Heart left ventricle (tissue), 16 donors: ENCODE measurements around the gene PCSK4. TPM values are rescaled to one million over a fixed set of nuclear protein-coding genes. Genes with fewer than 3 reads are reported as not detected.
A peak's percentile ranks its signal among the peaks of the same experiment; 100 is the strongest.

ENCODE experiments used
- ATAC-seq, 4 donors: fragments of 200-7000 bp; cut with Tn5 transposase; one replicate each; pipeline ENCODE4 v1.9.1; 2020 to 2022; ENCODE audit warnings: moderate library complexity in 4 of 4, mild to moderate bottlenecking in 3 of 4, moderate number of reproducible peaks in 1 of 4
- DNase-seq, 5 donors: peaks; one replicate each; pipeline ENCODE4 v3.0.0-alpha.2; 2020
- H3K27ac ChIP-seq, 12 donors: fragments of 200-600 bp; sonication (generic) in 4 of 12; one replicate each; pipeline versions ENCODE4 v1.5.0 to v1.8.0; 2016 to 2022; ENCODE audit warnings: mild to moderate bottlenecking in 2 of 12
- H3K27me3 ChIP-seq, 9 donors: fragments of 200-600 bp; sonication (generic) in 2 of 9; one replicate each; pipeline versions ENCODE4 v1.5.1 to v1.8.0; 2016 to 2022; ENCODE audit warnings: mild to moderate bottlenecking in 3 of 9
- H3K36me3 ChIP-seq, 9 donors: fragments of 200-600 bp; sonication (generic) in 2 of 9; one replicate each; pipeline versions ENCODE4 v1.5.0 to v1.8.0; 2018 to 2022; ENCODE audit warnings: mild to moderate bottlenecking in 2 of 9
- H3K4me1 ChIP-seq, 12 donors: fragments of 200-600 bp; sonication (generic) in 4 of 12; one replicate each; pipeline versions ENCODE4 v1.5.0 to v1.8.0; 2016 to 2022; ENCODE audit warnings: mild to moderate bottlenecking in 3 of 12
- H3K4me3 ChIP-seq, 12 donors: fragments of 200-600 bp; sonication (generic) in 4 of 12; one replicate each; pipeline versions ENCODE4 v1.5.0 to v1.8.0; 2017 to 2022; ENCODE audit warnings: mild to moderate bottlenecking in 9 of 12, moderate library complexity in 4 of 12
- H3K9me3 ChIP-seq, 12 donors: fragments of 200-600 bp; sonication (generic) in 4 of 12; one replicate each; pipeline versions ENCODE4 v1.5.0 to v1.8.0; 2016 to 2022; ENCODE audit warnings: mild to moderate bottlenecking in 1 of 12
- CTCF ChIP-seq, 12 donors: fragments of 200-600 bp; sonication (generic) in 4 of 12; IDR thresholded peaks; one replicate each; pipeline versions ENCODE4 v1.5.0 to v1.8.0; 2018 to 2022; ENCODE audit warnings: antibody characterized with exemption in 12 of 12, mild to moderate bottlenecking in 5 of 12
- POLR2A ChIP-seq, 2 donors: fragments of 450-650 bp; IDR thresholded peaks; one replicate each; pipeline ENCODE4 v1.6.1; 2017; ENCODE audit warnings: antibody characterized with exemption in 2 of 2, mild to moderate bottlenecking in 2 of 2, moderate library complexity in 2 of 2
- WGBS, 4 donors: extraction: QIAGEN DNeasy Blood & Tissue Kit in 2 of 4; methylation state at CpG; one replicate each; pipeline versions ENCODE4 v1.1.5 to v1.1.7; 2013 to 2018; 5-methylcytosine and 5-hydroxymethylcytosine counted together
- intact Hi-C, 10 donors: fragments of 100-400 bp; cut with DNase I; formaldehyde crosslinking; loops; one replicate each; pipeline versions ENCODE4 v1.11.1 to v1.14.2; 2022
- polyA plus RNA-seq, 2 donors: library from polyadenylated mRNA; stranded (reverse); fragments of 200-250 nt; gene quantifications; one replicate each; pipeline ENCODE4 v1.2.3, GENCODE V29; 2013
- total RNA-seq, 9 donors: library from RNA; depleted of rRNA in 2 of 9; stranded (reverse); fragments of >200 nt in 2 of 9; fragmentation: NEBNext Ultra II Directional in 3 of 9; extraction: Animal tissue kit (Norgen Biotek cat#: 25700) in 3 of 9; gene quantifications; one replicate each; pipeline versions ENCODE4 v1.1.0 to v1.2.4, GENCODE V29; 2016 to 2023
- donor health status: ischemic (EF 13 %, LVEDD 7.1; RV severe dilation, severe dysfunction).
- donor health status: healthy with polysubstance abuse.
- donor health status: DM: no; HTN: yes; CAD: no.
- donor health status: DM: no; HTN: no; CAD: no.
- donor health status: ischemic (EF 25% LVEDD 6.9; RV normal size, moderate dysfunction).
- donor health status: ischemic (EF 25% LVEDD 5.7; RV mildly dilated, moderate dysfunction).
- donor health status: healthy.
- donor health status: DM: yes; HTN: yes; CAD: no.
- donor health status: ischemic (EF 35%, LVEDD 5.7; RV mildly dilated, moderate dysfunction).
- donor health status: nonischemic (EF 11% LVEDD 7.7; RV severe dilation, severe dysfunction).
- donor health status: DM: yes; HTN: yes; CAD: no.
- donor health status: PGD.
- donor health status: ischemic (EF 29% LVEDD 5.4; RV normal size, mild dysfunction).
- donor health status: nonischemic (EF 23%, LVEDD 6.1; RV moderate dilation, normal function).

The PCSK4 gene
- total and polyA plus RNA-seq, 11 donors: 0.31 to 1.9 (median 1.2) TPM

GRCh38 chr19:1505012-1505411 is 14.9 kb upstream of the PCSK4 start:
- DNase-seq (no peak), ATAC-seq (no peak)
- Histone ChIP-seq H3K4me1 (peaks cover 0 to 35% (median 19%) of the 10 kb centered on the region in 12 donors), H3K27ac (no peak overlapping the region), H3K9me3 (peaks cover 0 to 6% (median 0%) of the 10 kb centered on the region in 12 donors), H3K27me3 (peaks cover 0 to 19% (median 8%) of the 10 kb centered on the region in 9 donors), H3K36me3 (peaks cover 0 to 11% (median 0%) of the 10 kb centered on the region in 9 donors), H3K4me3 (no peak overlapping the region)
- 81 to 86% (median 82%) methylated on average over 8 of the region's 8 CpGs for WGBS, 4 donors
- TF ChIP-seq CTCF (IDR thresholded peaks at IDR 0.05) (no peak), POLR2A (IDR thresholded peaks at IDR 0.05) (no peak)
- intact Hi-C loops: no loop called here

GRCh38 chr19:1503925-1504773 is 14.0 kb upstream of the PCSK4 start:
- no peak for ATAC-seq
- H3K9me3 ChIP-seq: peaks cover 0 to 6% (median 0%) of the 10 kb centered on the region in 12 donors
- H3K4me3 ChIP-seq: no peak overlapping the region
- H3K4me1 ChIP-seq: peaks cover 0 to 33% (median 17%) of the 10 kb centered on the region in 12 donors
- 61 to 70% (median 67%) methylated on average over 16 to 23 of the region's 23 CpGs for WGBS, 4 donors
- no peak overlapping the region for H3K27ac ChIP-seq
- intact Hi-C loops: no loop called here
- TF ChIP-seq CTCF (IDR thresholded peaks at IDR 0.05) (no peak), POLR2A (IDR thresholded peaks at IDR 0.05) (no peak)
- DNase-seq: no peak
- peaks cover 0 to 19% (median 8%) of the 10 kb centered on the region in 9 donors for H3K27me3 ChIP-seq
- H3K36me3 ChIP-seq: peaks cover 0 to 8% (median 0%) of the 10 kb centered on the region in 9 donors

GRCh38 chr19:1503089-1503924 is 13.2 kb upstream of the PCSK4 start:
- ATAC-seq: peak in 1 of 4 donors; percentile 7
- no peak for TF ChIP-seq POLR2A (IDR thresholded peaks at IDR 0.05)
- TF ChIP-seq CTCF (IDR thresholded peaks at IDR 0.05): peak; percentile 62 to 85 (median 74)
- Histone ChIP-seq H3K27me3 (peaks cover 0 to 19% (median 8%) of the 10 kb centered on the region in 9 donors), H3K4me1 (peaks cover 0 to 31% (median 16%) of the 10 kb centered on the region in 12 donors), H3K36me3 (peaks cover 0 to 8% (median 0%) of the 10 kb centered on the region in 9 donors), H3K4me3 (peak overlapping the region in 7 of 12 donors; percentile 8 to 30 (median 22)), H3K27ac (no peak overlapping the region), H3K9me3 (peaks cover 0 to 1% (median 0%) of the 10 kb centered on the region in 12 donors)
- WGBS, 4 donors: 6 to 19% (median 9%) methylated on average over 27 to 49 of the region's 49 CpGs
- peak in 1 of 5 donors; percentile 62 for DNase-seq
- intact Hi-C loops: no loop called here
